Ishikawa (cell line): ENCODE results near the gene GSE1.

Experiments
- CEBPB ChIP-seq: IDR thresholded peaks from 2 replicates; pipeline ENCODE4 v1.6.1; 2012
- CREB1 ChIP-seq: IDR thresholded peaks from 2 replicates; pipeline ENCODE4 v1.6.1; 2012; ENCODE audit warnings: low read depth
- EGR1 ChIP-seq: IDR thresholded peaks from 2 replicates; pipeline ENCODE4 v1.6.1; 2012
- EP300 ChIP-seq: IDR thresholded peaks from 2 replicates; pipeline ENCODE4 v1.6.1; 2012; ENCODE audit warnings: borderline replicate concordance
- FOXM1 ChIP-seq: IDR thresholded peaks from 2 replicates; pipeline ENCODE4 v1.6.1; 2012; ENCODE audit warnings: low read depth, borderline replicate concordance
- NFIC ChIP-seq: IDR thresholded peaks from 2 replicates; pipeline ENCODE4 v1.6.1; 2012
- RAD21 ChIP-seq: IDR thresholded peaks from 2 replicates; pipeline ENCODE4 v1.6.1; 2012; ENCODE audit warnings: low read depth
- TAF1 ChIP-seq: IDR thresholded peaks from 2 replicates; pipeline ENCODE4 v1.6.1; 2012; ENCODE audit warnings: low read depth, mild to moderate bottlenecking
- TCF12 ChIP-seq: IDR thresholded peaks from 2 replicates; pipeline ENCODE4 v1.6.1; 2012; ENCODE audit warnings: low read depth
- TEAD4 ChIP-seq: IDR thresholded peaks from 2 replicates; pipeline ENCODE4 v1.6.1; 2012
- USF1 ChIP-seq: IDR thresholded peaks from 2 replicates; pipeline ENCODE4 v1.6.1; 2012
- YY1 ChIP-seq: IDR thresholded peaks from 2 replicates; pipeline ENCODE4 v1.6.1; 2012; ENCODE audit warnings: low read depth
- ZBTB7A ChIP-seq: IDR thresholded peaks from 2 replicates; pipeline ENCODE4 v1.6.1; 2012; ENCODE audit warnings: low read depth
- TF ChIP-seq, protein P1 (sequence below): IDR thresholded peaks from 2 replicates; pipeline ENCODE4 v1.6.1; 2012; ENCODE audit warnings: low read depth, mild to moderate bottlenecking
- TF ChIP-seq, protein P2 (sequence below): IDR thresholded peaks from 2 replicates; pipeline ENCODE4 v1.6.1; 2012

GSE1 gene

GRCh38 chr16:85673529-85674417 lies 60.7 kb downstream of the GSE1 start:
- TF ChIP-seq FOXM1 (no peak), RAD21 (no peak), USF1 (no peak), TEAD4 (no peak), ZBTB7A (no peak)
- TF ChIP-seq, protein P1, sequence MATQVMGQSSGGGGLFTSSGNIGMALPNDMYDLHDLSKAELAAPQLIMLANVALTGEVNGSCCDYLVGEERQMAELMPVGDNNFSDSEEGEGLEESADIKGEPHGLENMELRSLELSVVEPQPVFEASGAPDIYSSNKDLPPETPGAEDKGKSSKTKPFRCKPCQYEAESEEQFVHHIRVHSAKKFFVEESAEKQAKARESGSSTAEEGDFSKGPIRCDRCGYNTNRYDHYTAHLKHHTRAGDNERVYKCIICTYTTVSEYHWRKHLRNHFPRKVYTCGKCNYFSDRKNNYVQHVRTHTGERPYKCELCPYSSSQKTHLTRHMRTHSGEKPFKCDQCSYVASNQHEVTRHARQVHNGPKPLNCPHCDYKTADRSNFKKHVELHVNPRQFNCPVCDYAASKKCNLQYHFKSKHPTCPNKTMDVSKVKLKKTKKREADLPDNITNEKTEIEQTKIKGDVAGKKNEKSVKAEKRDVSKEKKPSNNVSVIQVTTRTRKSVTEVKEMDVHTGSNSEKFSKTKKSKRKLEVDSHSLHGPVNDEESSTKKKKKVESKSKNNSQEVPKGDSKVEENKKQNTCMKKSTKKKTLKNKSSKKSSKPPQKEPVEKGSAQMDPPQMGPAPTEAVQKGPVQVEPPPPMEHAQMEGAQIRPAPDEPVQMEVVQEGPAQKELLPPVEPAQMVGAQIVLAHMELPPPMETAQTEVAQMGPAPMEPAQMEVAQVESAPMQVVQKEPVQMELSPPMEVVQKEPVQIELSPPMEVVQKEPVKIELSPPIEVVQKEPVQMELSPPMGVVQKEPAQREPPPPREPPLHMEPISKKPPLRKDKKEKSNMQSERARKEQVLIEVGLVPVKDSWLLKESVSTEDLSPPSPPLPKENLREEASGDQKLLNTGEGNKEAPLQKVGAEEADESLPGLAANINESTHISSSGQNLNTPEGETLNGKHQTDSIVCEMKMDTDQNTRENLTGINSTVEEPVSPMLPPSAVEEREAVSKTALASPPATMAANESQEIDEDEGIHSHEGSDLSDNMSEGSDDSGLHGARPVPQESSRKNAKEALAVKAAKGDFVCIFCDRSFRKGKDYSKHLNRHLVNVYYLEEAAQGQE = no peak

DNA sequence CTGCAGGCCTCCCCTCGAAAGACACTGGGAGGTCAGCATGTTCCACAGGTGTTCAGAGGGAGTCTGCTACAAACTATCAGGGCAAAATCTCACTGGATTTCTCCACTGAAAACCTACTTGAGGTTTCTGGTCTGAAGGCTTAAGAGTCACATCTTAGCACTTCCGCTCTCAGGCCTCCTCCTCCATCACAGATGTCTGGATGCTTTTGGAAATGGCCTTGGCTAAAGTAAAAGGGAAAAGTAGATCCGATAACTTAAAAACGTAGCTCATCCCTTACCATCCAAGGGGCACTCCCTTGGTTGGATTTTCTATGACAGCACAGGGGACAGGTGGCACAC lies 61.3 kb downstream of the GSE1 start:
- no peak for TF ChIP-seq EGR1
- no peak for TF ChIP-seq USF1

GRCh38 chr16:85674828-85675227 lies 61.7 kb downstream of the GSE1 start:
- TF ChIP-seq EP300 (no peak), CREB1 (no peak), ZBTB7A (no peak), NFIC (no peak), EGR1 (no peak), YY1 (no peak)

DNA sequence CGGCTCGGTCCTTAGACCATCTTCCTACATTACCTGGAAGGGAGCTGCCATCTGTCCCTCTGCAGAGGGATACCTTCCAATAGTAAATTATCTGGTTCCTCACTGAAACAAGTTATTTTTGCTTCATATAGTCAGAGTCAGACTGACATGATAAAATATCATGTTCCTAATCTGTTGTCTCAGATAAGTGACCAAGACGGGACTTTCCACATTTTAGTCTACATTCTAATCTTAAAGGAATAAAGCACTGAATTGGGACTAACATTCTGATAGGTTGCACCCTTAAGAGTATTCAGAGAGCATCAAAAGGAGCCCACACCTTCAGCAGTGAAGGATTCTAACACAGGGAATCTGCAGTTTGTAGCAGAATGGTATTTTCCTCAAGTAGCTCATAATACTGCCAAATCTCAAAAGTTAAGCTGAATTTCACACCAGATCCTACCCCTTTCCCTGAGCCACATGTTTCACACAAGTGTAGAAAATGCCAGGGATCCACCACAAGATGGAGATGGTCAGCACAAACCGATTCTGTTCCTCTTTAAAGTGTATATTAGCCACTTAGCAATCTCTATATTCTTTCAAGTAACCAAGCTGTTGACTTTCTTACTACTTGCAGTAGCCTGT lies 62.2 kb downstream of the GSE1 start:
- TF ChIP-seq RAD21 (peak; percentile 35; the same call in 1 of the 2 replicates), EP300 (no peak)

DNA sequence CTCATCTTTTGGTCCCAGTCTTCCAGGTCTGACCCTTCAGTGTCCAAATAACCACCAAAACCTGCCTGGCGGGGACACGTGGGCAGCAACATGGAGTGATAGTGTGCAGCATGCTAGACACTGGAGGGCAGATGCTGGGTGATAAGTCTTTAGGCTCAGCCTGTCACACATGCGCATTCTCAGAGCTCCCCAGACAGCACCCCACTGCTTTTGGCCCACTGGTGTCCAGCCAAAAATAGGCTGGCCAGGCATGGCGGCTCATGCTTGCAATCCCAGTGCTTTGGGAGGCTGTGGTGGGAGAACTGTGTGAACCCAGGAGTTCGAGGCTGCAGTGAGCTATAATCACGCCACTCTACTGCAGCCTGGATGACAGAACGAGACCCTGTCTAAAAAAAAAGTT lies 63.3 kb downstream of the GSE1 start:
- TF ChIP-seq CEBPB = no peak
- TF ChIP-seq YY1 = no peak
- TF ChIP-seq ZBTB7A = no peak
- TF ChIP-seq RAD21 = no peak
- no peak for TF ChIP-seq USF1

DNA sequence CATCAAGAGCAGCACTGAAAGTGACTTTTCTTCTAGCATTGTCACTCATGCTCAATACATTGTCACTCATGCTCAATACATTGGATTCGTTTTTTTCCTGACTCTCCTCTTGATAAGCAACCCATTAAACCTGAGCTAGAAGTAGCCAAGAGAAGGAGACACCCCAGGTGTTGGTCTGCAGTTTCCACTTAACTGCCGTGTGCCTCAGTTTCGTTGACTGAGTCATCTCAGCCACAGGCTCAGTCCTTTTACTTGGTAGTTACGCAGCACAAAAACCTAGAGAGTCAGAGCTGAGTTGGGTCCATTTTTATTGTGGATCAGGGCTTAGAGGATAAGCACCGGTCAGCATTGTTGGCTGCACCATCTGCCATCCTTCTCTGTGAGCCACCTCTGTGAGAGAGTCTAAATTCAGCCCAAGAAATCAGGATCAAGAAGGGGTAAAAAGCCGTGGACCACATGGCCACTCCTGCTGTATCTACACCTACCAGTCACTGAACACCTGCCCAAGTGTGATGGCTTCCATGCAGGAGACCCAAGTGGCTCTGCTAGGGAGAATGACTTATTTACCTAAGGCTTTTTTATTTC lies 64.4 kb downstream of the GSE1 start:
- TF ChIP-seq, protein P1 = no peak
- TF ChIP-seq USF1 = no peak
- TF ChIP-seq TAF1 = no peak
- no peak for TF ChIP-seq EP300
- TF ChIP-seq TCF12 = no peak
- TF ChIP-seq NFIC = no peak
- no peak for TF ChIP-seq CEBPB
- TF ChIP-seq FOXM1 = no peak
- no peak for TF ChIP-seq EGR1
- TF ChIP-seq CREB1 = no peak
- TF ChIP-seq ZBTB7A = no peak
- TF ChIP-seq TEAD4 = no peak
- TF ChIP-seq, protein P2, sequence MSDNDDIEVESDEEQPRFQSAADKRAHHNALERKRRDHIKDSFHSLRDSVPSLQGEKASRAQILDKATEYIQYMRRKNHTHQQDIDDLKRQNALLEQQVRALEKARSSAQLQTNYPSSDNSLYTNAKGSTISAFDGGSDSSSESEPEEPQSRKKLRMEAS = no peak
- TF ChIP-seq YY1 = no peak
